Astrocyte (in vitro differentiated cells and primary cell): Measurements from ENCODE around the gene IGSF21. TPM values are rescaled to one million over a fixed set of nuclear protein-coding genes. Genes with fewer than 3 reads are reported as not detected.

Source experiments
- DNase-seq: peaks from one replicate; pipeline ENCODE4 v3.0.0-alpha.2; 2010; ENCODE audit warnings: low read depth
- FAIRE-seq: peaks from 2 replicates; lab custom pipeline; 2011; peaks lifted over from hg19 to GRCh38; lab: Jason Lieb, UNC
- H2AFZ ChIP-seq: 2 replicates; pipeline ENCODE4 v1.6.0; 2012; ENCODE audit warnings: low read depth, low read length, inconsistent platforms
- H3K27ac ChIP-seq: 2 replicates; pipeline ENCODE4 v1.5.1; 2011; ENCODE audit warnings: low read depth, low read length, inconsistent platforms
- H3K27me3 ChIP-seq: 2 replicates; pipeline ENCODE4 v1.6.0; 2011; ENCODE audit warnings: low read length, inconsistent platforms; ENCODE audit not compliant: insufficient read depth
- H3K36me3 ChIP-seq: 2 replicates; pipeline ENCODE4 v1.5.1; 2011; ENCODE audit warnings: low read length, inconsistent platforms; ENCODE audit not compliant: insufficient read depth
- H3K4me1 ChIP-seq: 2 replicates; pipeline ENCODE4 v1.5.1; 2011; ENCODE audit warnings: low read length, inconsistent platforms; ENCODE audit not compliant: insufficient read depth
- H3K4me2 ChIP-seq: 2 replicates; pipeline ENCODE4 v1.6.0; 2012; ENCODE audit warnings: low read length, inconsistent platforms
- H3K4me3 ChIP-seq: 2 replicates; pipeline ENCODE4 v1.5.1; 2011; ENCODE audit warnings: low read depth, mild to moderate bottlenecking, low read length, inconsistent platforms; ENCODE audit not compliant: insufficient read depth
- H3K79me2 ChIP-seq: 2 replicates; pipeline ENCODE4 v1.6.0; 2012; ENCODE audit warnings: mild to moderate bottlenecking, low read length, inconsistent platforms; ENCODE audit not compliant: insufficient read depth
- H3K9ac ChIP-seq: 2 replicates; pipeline ENCODE4 v1.6.0; 2012; ENCODE audit warnings: mild to moderate bottlenecking, low read length, inconsistent platforms
- H3K9me3 ChIP-seq: 2 replicates; pipeline ENCODE4 v1.5.1; 2012; ENCODE audit warnings: low read depth, mild to moderate bottlenecking, low read length, inconsistent platforms; ENCODE audit not compliant: insufficient read depth
- H4K20me1 ChIP-seq: 2 replicates; pipeline ENCODE4 v1.6.0; 2012; ENCODE audit warnings: low read length, inconsistent platforms; ENCODE audit not compliant: insufficient read depth
- H3K27ac Mint-ChIP-seq: one replicate; pipeline ENCODE4 v1.8.0; 2021; ENCODE audit warnings: mild to moderate bottlenecking, mixed read lengths; ENCODE audit not compliant: unreplicated experiment
- H3K27me3 Mint-ChIP-seq: one replicate; pipeline ENCODE4 v1.8.0; 2021; ENCODE audit warnings: low read depth, mixed read lengths; ENCODE audit not compliant: unreplicated experiment
- H3K36me3 Mint-ChIP-seq: one replicate; pipeline ENCODE4 v1.8.0; 2021; ENCODE audit warnings: low read depth, mixed read lengths; ENCODE audit not compliant: unreplicated experiment
- H3K4me1 Mint-ChIP-seq: one replicate; pipeline ENCODE4 v1.8.0; 2021; ENCODE audit warnings: low read depth, mixed read lengths; ENCODE audit not compliant: unreplicated experiment
- H3K4me3 Mint-ChIP-seq: one replicate; pipeline ENCODE4 v1.8.0; 2021; ENCODE audit warnings: mild to moderate bottlenecking, moderate library complexity, mixed read lengths; ENCODE audit not compliant: unreplicated experiment
- H3K9me3 Mint-ChIP-seq: one replicate; pipeline ENCODE4 v1.8.0; 2021; ENCODE audit warnings: mild to moderate bottlenecking, mixed read lengths; ENCODE audit not compliant: unreplicated experiment
- EZH2 ChIP-seq: IDR thresholded peaks from 2 replicates; pipeline ENCODE4 v1.6.1; 2012; ENCODE audit warnings: mild to moderate bottlenecking, low read length, inconsistent platforms; ENCODE audit not compliant: insufficient read depth
- total RNA-seq: library from RNA; stranded (reverse); gene quantifications from 2 replicates; pipeline ENCODE4 v1.2.1, GENCODE V29; 2021
- TF ChIP-seq, protein P1 (sequence below): IDR thresholded peaks from 2 replicates; pipeline ENCODE4 v1.5.1; 2011; ENCODE audit warnings: low read depth, mild to moderate bottlenecking, inconsistent platforms, low read length, moderate library complexity; ENCODE audit not compliant: insufficient read depth

IGSF21 gene
- total RNA-seq, 1 donor from 2014 or later = not detected

DNA sequence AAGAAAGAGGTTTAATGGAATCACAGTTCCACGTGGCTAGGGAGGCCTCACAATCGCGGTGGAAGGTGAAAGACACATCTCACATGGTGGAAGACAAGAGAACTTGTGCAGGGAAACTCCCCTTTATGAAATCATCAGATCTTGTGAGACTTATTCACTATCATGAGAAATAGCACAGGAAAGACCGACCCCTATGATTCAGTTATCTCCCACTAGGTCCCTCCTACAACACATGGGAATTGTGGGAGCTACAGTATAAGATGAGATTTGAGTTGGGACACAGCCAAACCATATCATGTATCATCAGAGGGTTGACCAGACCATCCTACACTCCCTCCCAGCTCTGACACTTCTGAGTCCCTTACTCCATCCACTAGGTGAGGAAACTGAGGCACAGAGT lies 229.2 kb downstream of the IGSF21 start:
- H3K27me3 ChIP-seq = no peaks in the 10 kb centered on the region
- no peaks in the 10 kb centered on the region for H4K20me1 ChIP-seq
- H3K36me3 Mint-ChIP-seq = no peaks in the 10 kb centered on the region
- H3K4me2 ChIP-seq = no peak overlapping the region
- no peak overlapping the region for H3K27ac Mint-ChIP-seq
- H3K4me3 Mint-ChIP-seq = no peak overlapping the region
- no peak overlapping the region for H3K4me3 ChIP-seq
- no peak for TF ChIP-seq EZH2
- TF ChIP-seq, protein P1, sequence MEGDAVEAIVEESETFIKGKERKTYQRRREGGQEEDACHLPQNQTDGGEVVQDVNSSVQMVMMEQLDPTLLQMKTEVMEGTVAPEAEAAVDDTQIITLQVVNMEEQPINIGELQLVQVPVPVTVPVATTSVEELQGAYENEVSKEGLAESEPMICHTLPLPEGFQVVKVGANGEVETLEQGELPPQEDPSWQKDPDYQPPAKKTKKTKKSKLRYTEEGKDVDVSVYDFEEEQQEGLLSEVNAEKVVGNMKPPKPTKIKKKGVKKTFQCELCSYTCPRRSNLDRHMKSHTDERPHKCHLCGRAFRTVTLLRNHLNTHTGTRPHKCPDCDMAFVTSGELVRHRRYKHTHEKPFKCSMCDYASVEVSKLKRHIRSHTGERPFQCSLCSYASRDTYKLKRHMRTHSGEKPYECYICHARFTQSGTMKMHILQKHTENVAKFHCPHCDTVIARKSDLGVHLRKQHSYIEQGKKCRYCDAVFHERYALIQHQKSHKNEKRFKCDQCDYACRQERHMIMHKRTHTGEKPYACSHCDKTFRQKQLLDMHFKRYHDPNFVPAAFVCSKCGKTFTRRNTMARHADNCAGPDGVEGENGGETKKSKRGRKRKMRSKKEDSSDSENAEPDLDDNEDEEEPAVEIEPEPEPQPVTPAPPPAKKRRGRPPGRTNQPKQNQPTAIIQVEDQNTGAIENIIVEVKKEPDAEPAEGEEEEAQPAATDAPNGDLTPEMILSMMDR = no peak
- H3K9ac ChIP-seq = no peak overlapping the region
- H3K4me1 ChIP-seq = no peaks in the 10 kb centered on the region
- peaks cover 1% of the 10 kb centered on the region for H3K9me3 Mint-ChIP-seq
- H2AFZ ChIP-seq = no peak overlapping the region
- peaks cover 42% of the 10 kb centered on the region for H3K27me3 Mint-ChIP-seq
- FAIRE-seq (no peak), DNase-seq (no peak)
- no peaks in the 10 kb centered on the region for H3K4me1 Mint-ChIP-seq
- H3K27ac ChIP-seq = no peak overlapping the region
- H3K36me3 ChIP-seq = no peaks in the 10 kb centered on the region
- H3K79me2 ChIP-seq = no peaks in the 10 kb centered on the region
- no peaks in the 10 kb centered on the region for H3K9me3 ChIP-seq

DNA sequence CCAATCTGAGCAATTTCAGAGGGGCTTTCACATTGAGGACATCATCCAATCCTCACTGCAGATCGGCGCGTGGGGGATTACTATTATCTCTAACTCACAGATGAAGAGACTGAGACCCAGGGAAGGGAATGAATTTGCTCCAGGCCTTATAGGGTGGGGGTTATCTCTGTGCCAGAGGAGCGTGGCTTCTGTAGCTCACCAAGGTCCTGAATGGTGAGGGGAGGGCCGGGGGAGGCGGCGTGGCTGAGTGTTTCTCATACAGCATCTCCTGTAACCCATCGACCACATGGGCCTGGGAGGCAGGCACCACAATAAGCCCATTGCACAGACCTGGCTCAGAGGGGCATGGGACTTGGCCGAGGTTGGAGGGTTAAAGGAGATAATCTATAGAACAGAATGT lies 230.2 kb downstream of the IGSF21 start:
- TF ChIP-seq, protein P1 = no peak
- no peak for TF ChIP-seq EZH2
- DNase-seq = no peak
- no peaks in the 10 kb centered on the region for H3K9me3 ChIP-seq
- no peaks in the 10 kb centered on the region for H3K27me3 ChIP-seq
- H2AFZ ChIP-seq = no peak overlapping the region
- FAIRE-seq = no peak
- H4K20me1 ChIP-seq = no peaks in the 10 kb centered on the region
- Mint-ChIP-seq H3K27me3 (peaks cover 40% of the 10 kb centered on the region), H3K4me1 (no peaks in the 10 kb centered on the region), H3K36me3 (no peaks in the 10 kb centered on the region), H3K9me3 (peaks cover 1% of the 10 kb centered on the region), H3K4me3 (no peak overlapping the region), H3K27ac (no peak overlapping the region)
- no peak overlapping the region for H3K4me3 ChIP-seq
- H3K4me2 ChIP-seq = no peak overlapping the region
- no peak overlapping the region for H3K9ac ChIP-seq
- no peaks in the 10 kb centered on the region for H3K36me3 ChIP-seq
- no peaks in the 10 kb centered on the region for H3K79me2 ChIP-seq
- H3K27ac ChIP-seq = no peak overlapping the region
- no peaks in the 10 kb centered on the region for H3K4me1 ChIP-seq

DNA sequence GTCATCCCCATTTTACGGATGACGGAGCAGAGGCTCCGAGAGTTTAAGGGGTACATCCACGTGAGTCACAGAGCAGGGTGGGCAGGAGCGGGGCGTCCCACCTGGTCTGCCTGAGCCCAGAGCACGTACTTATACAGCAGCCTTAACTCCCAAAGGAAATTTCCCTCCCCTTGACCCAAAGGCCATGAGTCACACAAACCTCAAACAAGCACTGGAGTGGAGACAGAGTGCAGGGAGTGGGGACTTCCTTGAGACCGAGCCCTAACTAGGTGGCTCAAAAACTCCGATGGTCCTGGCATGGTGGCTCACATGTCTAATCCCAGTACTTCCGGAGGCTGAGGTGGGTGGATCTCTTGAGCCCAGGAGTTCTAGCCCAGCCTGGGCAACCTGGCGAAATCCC lies 231.6 kb downstream of the IGSF21 start:
- Mint-ChIP-seq H3K27ac (no peak overlapping the region), H3K4me3 (no peak overlapping the region), H3K9me3 (peaks cover 1% of the 10 kb centered on the region), H3K36me3 (no peaks in the 10 kb centered on the region), H3K27me3 (peaks cover 42% of the 10 kb centered on the region), H3K4me1 (no peaks in the 10 kb centered on the region)
- DNase-seq = no peak
- Histone ChIP-seq H3K9ac (no peak overlapping the region), H2AFZ (no peak overlapping the region), H3K4me2 (no peak overlapping the region), H4K20me1 (no peaks in the 10 kb centered on the region), H3K36me3 (no peaks in the 10 kb centered on the region), H3K27me3 (no peaks in the 10 kb centered on the region), H3K79me2 (no peaks in the 10 kb centered on the region), H3K4me1 (no peaks in the 10 kb centered on the region), H3K27ac (no peak overlapping the region), H3K9me3 (no peaks in the 10 kb centered on the region), H3K4me3 (no peak overlapping the region)
- FAIRE-seq = no peak
- TF ChIP-seq, protein P1 = no peak
- no peak for TF ChIP-seq EZH2
